HG03457 (cell line): ENCODE measurements around the gene DHX8.
"Not testable (repeated sequence)": the region's sequence is repeated elsewhere in the genome, so short reads cannot be mapped to it uniquely, and the experiment has no call there.

Source experiments
- ATAC-seq: cut with Tn5 transposase; IDR thresholded peaks from one replicate; pipeline ENCODE4 v1.9.1; 2021; ENCODE audit warnings: moderate number of reproducible peaks; ENCODE audit not compliant: unreplicated experiment

The DHX8 gene

GRCh38 chr17:43483674-43484551 is at the start of gene DHX8:
Gene DHX8 (plus strand): TSS chr17:43483975. CDS start chr17:43484038, 63 bp downstream.
- peak; percentile 92 for ATAC-seq

GRCh38 chr17:43434902-43435319 is 48.9 kb upstream of the DHX8 start:
- no peak for ATAC-seq

- no peak for ATAC-seq
Measured at GRCh38 chr17:43437756-43438155, 46.0 kb upstream of the DHX8 start.

- ATAC-seq = no peak
Measured at GRCh38 chr17:43438626-43439025, 45.1 kb upstream of the DHX8 start.

GRCh38 chr17:43439041-43439440 is 44.7 kb upstream of the DHX8 start:
- no peak for ATAC-seq

- ATAC-seq = no peak
Measured at GRCh38 chr17:43442711-43443110, 41.1 kb upstream of the DHX8 start.

- no peak for ATAC-seq
Measured at GRCh38 chr17:43443381-43443780, 40.4 kb upstream of the DHX8 start.

- no peak for ATAC-seq
Measured at GRCh38 chr17:43444223-43445008, 39.4 kb upstream of the DHX8 start.

GRCh38 chr17:43445009-43445589 is 38.7 kb upstream of the DHX8 start:
- ATAC-seq = no peak

- no peak for ATAC-seq
Measured at GRCh38 chr17:43446773-43447172, 37.0 kb upstream of the DHX8 start.

- ATAC-seq = no peak
Measured at GRCh38 chr17:43448720-43449469, 34.9 kb upstream of the DHX8 start.

GRCh38 chr17:43449470-43450248 is 34.1 kb upstream of the DHX8 start:
- no peak for ATAC-seq

GRCh38 chr17:43450791-43451190 is 33.0 kb upstream of the DHX8 start:
- ATAC-seq = not testable (repeated sequence)

- ATAC-seq = not testable (repeated sequence)
Measured at GRCh38 chr17:43451741-43452140, 32.0 kb upstream of the DHX8 start.

- no peak for ATAC-seq
Measured at GRCh38 chr17:43453331-43453812, 30.4 kb upstream of the DHX8 start.

GRCh38 chr17:43454868-43455267 is 28.9 kb upstream of the DHX8 start:
- no peak for ATAC-seq

- ATAC-seq = no peak
Measured at GRCh38 chr17:43456029-43456428, 27.7 kb upstream of the DHX8 start.

GRCh38 chr17:43456661-43457361 is 27.0 kb upstream of the DHX8 start:
- ATAC-seq = no peak

- ATAC-seq = no peak
Measured at GRCh38 chr17:43457362-43457692, 26.4 kb upstream of the DHX8 start.
